ENCODE measurements around the gene LORICRIN. TPM values are rescaled to one million over a fixed set of nuclear protein-coding genes. Genes with fewer than 3 reads are reported as not detected.

The LORICRIN gene
- total RNA-seq, 2 experiments from 2014 or later: not detected

DNA sequence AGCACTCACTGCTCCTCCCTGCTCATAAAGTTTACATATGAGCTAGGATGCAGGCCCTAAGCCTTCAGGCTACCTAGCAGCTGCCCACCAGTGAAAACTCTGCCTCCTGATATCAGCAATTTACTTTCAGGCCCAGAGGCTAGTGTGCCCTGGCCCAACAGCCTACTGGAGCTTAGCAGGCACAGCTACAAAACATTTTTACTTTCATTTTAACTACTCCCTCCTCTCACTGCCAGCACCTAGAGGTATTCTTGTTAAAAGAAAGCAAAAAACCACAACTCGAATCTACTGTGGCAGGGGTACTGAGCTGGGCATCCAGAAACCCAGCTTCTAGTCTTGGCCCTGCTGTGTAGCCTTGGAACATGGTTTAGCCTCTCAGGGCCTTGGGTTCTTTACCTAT is 5.8 kb upstream of the LORICRIN start:
- CTCF ChIA-PET: no interaction called here
- Mint-ChIP-seq H3K36me3 (no peaks in the 10 kb centered on the region), H3K4me1 (no peaks in the 10 kb centered on the region), H3K4me3 (no peak overlapping the region), H3K9me3 (ENCODE audit: low read depth) (no peaks in the 10 kb centered on the region), H3K27me3 (peaks cover 15% of the 10 kb centered on the region), H3K27ac (no peak overlapping the region)
- DNase-seq: no peak
- ATAC-seq: no peak

DNA sequence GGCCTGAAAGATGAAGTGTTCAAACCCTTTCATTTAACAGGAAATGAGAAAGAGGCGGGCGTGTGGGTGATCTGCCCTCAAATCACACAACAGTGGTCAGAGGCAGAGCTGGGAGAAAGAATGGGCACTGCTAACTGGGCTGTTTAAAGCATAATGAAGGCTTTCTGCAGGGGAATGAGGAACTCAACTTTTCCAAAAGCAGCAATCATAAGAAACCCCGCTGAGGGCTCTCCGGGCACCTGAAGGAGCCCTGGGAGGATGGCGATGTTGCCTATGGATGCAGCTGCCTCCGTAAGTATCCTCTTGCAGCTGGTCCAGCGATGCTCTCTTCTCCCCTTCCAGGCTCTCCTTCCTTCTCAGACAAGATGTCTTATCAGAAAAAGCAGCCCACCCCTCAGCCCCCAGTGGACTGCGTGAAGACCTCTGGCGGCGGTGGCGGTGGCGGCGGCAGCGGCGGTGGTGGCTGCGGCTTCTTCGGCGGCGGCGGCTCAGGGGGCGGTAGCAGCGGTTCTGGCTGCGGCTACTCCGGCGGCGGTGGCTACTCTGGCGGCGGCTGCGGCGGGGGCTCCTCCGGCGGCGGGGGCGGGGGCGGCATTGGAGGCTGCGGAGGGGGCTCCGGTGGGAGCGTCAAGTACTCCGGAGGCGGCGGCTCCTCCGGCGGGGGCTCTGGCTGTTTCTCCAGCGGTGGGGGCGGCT is 1.2 kb downstream of the LORICRIN start:
- Mint-ChIP-seq H3K36me3 (no peaks in the 10 kb centered on the region), H3K27me3 (peaks cover 66% of the 10 kb centered on the region), H3K27ac (peak overlapping the region; percentile 2), H3K4me1 (peaks cover 18% of the 10 kb centered on the region), H3K9me3 (ENCODE audit: low read depth) (no peaks in the 10 kb centered on the region), H3K4me3 (no peak overlapping the region)
- DNase-seq: no peak
- ATAC-seq: no peak
- CTCF ChIA-PET: interaction anchor here (1.2 kb wide), 1 partner anchor 12 kb away, joined by 3 read pairs; no protein-coding TSS in a partner anchor

DNA sequence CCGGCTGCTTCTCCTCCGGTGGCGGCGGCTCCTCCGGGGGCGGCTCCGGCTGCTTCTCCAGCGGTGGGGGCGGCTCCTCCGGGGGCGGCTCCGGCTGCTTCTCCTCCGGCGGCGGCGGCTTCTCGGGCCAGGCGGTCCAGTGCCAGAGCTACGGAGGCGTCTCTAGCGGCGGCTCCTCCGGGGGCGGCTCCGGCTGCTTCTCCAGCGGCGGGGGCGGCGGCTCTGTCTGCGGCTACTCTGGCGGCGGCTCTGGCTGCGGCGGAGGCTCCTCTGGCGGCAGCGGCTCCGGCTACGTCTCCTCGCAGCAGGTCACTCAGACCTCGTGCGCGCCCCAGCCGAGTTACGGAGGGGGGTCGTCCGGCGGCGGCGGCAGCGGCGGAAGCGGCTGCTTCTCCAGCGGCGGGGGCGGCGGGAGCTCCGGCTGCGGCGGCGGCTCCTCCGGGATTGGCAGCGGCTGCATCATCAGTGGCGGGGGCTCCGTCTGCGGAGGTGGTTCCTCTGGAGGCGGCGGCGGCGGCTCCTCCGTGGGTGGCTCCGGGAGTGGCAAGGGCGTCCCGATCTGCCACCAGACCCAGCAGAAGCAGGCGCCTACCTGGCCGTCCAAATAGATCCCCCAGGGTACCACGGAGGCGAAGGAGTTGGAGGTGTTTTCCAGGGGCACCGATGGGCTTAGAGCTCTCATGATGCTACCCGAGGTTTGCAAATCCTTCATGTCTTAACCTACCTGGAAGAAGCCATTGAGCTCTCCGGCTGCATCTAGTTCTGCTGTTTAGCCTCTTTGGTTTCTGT is 2.0 kb downstream of the LORICRIN start:
- DNase-seq (no peak), ATAC-seq (no peak)

DNA sequence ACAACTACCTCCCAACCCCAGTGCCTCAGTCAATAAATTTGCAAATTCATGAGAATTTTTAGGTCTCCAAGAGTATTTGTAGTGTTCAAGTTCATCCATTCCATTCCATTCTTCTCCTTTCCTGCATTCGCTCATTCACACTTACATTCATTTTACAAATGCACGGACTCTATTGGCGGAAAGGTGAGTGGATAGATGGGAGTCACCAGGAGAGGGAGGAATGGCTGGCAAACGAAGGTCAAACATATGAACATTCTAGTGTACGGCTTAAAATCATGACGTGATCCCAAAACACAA is 2.5 kb downstream of the LORICRIN start:
- H3K27ac Mint-ChIP-seq: no peak overlapping the region
- H3K27me3 Mint-ChIP-seq: peaks cover 76% of the 10 kb centered on the region
- no peaks in the 10 kb centered on the region for H3K9me3 Mint-ChIP-seq (ENCODE audit: low read depth)
- H3K4me3 Mint-ChIP-seq: no peak overlapping the region
- ATAC-seq (no peak), DNase-seq (no peak)
- H3K36me3 Mint-ChIP-seq: no peaks in the 10 kb centered on the region
- H3K4me1 Mint-ChIP-seq: peaks cover 18% of the 10 kb centered on the region
- CTCF ChIA-PET: interaction anchor here (1.2 kb wide), 1 partner anchor 26 kb away, joined by 3 read pairs; no protein-coding TSS in a partner anchor

More for the DNA sequence above, 2.0 kb downstream of the LORICRIN start:
- H3K27me3 Mint-ChIP-seq: peaks cover 70% of the 10 kb centered on the region
- no peaks in the 10 kb centered on the region for H3K36me3 Mint-ChIP-seq
- CTCF ChIA-PET: interaction anchor here (1.2 kb wide), 1 partner anchor 26 kb away, joined by 3 read pairs; no protein-coding TSS in a partner anchor
- no peaks in the 10 kb centered on the region for H3K9me3 Mint-ChIP-seq (ENCODE audit: low read depth)
- H3K27ac Mint-ChIP-seq: no peak overlapping the region
- no peak overlapping the region for H3K4me3 Mint-ChIP-seq
- peaks cover 18% of the 10 kb centered on the region for H3K4me1 Mint-ChIP-seq

DNA sequence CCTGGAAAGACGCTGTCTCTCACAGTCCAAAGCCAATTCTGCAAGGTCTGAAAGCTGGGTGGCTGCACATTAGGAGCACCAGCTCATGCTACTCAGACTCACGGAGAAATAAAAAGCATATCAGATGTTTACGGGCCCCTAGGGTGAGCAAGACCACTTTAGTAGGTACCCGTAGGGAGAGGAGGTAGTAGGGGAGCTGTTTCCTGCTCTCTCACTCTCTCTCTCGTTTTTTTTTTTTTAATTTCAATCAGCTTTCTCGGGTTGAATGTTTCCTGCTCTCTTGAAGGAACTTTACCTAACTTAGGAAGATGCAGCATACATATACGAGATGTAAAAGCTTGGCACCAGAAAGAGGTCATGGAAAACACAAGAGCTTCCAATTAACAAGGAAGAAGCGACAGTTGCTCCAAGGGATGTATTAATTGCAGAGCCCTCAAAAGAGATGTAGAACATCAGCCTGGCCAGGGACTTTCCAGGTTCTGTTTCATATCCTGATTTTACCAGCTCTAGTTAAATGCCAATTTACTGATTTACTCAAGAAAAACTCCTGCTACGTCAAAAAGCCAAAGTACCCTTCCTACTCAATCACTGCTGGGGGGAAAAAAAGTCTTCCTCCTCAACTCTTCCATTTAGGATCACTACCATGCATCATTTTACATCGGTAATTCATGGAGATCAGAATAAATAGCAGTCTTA is 3.1 kb downstream of the LORICRIN start:
- Mint-ChIP-seq H3K27ac (no peak overlapping the region), H3K27me3 (peaks cover 79% of the 10 kb centered on the region), H3K36me3 (no peaks in the 10 kb centered on the region), H3K4me1 (peaks cover 18% of the 10 kb centered on the region), H3K4me3 (no peak overlapping the region), H3K9me3 (ENCODE audit: low read depth) (no peaks in the 10 kb centered on the region)
- CTCF ChIA-PET: interaction anchor here (1.2 kb wide), 1 partner anchor 25 kb away, joined by 3 read pairs; no protein-coding TSS in a partner anchor
- ATAC-seq: no peak
- DNase-seq: no peak

DNA sequence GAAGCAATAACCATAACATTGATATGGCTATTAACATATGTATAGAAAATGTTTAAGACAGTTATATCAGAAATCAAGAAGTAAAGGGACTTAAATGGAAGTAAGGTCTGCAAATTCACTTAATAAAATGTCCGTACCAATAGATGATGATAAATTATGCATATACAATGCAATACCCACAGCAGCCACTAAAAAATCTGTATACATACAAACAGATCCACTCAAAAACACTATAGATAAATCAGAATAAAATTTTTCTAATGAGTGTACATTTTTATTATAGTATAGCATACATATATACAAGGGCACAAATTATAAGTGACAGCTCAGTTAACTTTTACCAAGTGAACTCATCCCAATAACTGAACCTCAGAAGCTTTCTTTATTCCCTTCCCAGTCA is 6.0 kb downstream of the LORICRIN start:
- Mint-ChIP-seq H3K4me1 (peaks cover 15% of the 10 kb centered on the region), H3K27me3 (peaks cover 76% of the 10 kb centered on the region), H3K9me3 (ENCODE audit: low read depth) (no peaks in the 10 kb centered on the region), H3K4me3 (no peak overlapping the region), H3K36me3 (no peaks in the 10 kb centered on the region), H3K27ac (no peak overlapping the region)
- CTCF ChIA-PET: no interaction called here
- no peak for DNase-seq
- no peak for ATAC-seq

DNA sequence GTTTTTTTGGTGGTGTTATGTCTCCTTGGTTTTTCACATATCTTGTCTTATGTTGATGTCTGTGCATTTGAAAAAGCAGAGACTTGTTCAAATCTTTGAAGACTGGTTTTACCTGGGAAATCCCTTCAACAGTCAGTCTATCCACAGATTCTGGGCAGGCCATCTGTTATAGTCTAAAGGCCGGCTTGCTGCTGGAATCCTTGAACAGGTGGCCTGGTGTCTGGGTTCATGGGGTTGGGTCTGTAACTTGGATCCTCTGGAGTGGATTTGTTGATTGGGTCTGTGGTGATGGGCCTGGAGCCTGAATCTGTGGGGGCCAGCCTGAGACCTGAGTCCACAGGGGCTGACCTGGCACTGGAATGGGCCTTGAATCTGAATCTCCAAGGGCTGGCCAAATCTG is 12.2 kb downstream of the LORICRIN start:
- H3K4me1 Mint-ChIP-seq: no peaks in the 10 kb centered on the region
- no peaks in the 10 kb centered on the region for H3K36me3 Mint-ChIP-seq
- ATAC-seq (no peak), DNase-seq (no peak)
- CTCF ChIA-PET: no interaction called here
- no peak overlapping the region for H3K4me3 Mint-ChIP-seq
- no peak overlapping the region for H3K27ac Mint-ChIP-seq
- H3K9me3 Mint-ChIP-seq (ENCODE audit: low read depth): no peaks in the 10 kb centered on the region
- peaks cover 54% of the 10 kb centered on the region for H3K27me3 Mint-ChIP-seq

DNA sequence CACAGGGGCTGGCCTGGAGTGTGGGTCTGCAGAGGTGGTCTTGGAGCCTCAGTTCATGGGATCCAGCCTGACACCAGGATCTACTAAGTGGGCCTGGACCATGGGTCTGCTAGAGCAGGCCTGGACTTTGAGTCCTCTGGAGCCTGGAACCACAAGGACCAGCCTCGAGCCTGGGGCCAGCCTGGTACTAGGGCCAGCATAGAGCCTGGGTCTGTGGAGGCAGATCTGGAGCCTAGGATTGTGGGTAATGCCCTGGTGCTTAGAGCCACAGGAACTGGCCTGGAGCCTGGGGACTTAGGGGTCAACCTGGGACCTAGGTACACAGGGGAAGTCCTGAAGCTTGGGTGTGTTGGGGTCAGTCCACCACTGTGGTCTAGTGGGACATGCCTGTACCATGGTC is 12.7 kb downstream of the LORICRIN start:
- no peak for ATAC-seq
- no peaks in the 10 kb centered on the region for H3K36me3 Mint-ChIP-seq

DNA sequence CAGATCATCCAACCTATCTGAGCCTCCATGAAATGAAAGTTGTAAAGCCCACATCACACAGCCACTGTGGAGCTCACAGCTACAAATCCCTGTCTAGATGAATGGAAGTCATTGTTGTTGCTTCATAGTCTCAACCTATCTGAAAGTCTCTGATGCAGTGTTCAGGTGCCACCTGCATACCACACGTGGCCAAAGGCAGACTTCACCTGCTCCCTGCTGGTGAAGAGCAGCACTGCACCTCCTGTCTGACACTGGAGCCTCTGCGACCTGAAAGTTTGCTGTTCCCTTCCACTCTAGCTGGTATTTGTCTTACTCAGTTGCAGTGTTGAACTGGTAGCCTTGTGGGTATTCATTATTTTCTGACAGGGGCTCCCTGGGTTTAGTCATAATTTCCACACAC is 18.4 kb downstream of the LORICRIN start:
- CTCF ChIA-PET: interaction anchor here (1.2 kb wide), 1 partner anchor 10 kb away, joined by 5 read pairs; no protein-coding TSS in a partner anchor
- H3K4me1 Mint-ChIP-seq: no peaks in the 10 kb centered on the region
- H3K36me3 Mint-ChIP-seq: no peaks in the 10 kb centered on the region
- H3K9me3 Mint-ChIP-seq (ENCODE audit: low read depth): no peaks in the 10 kb centered on the region
- H3K27ac Mint-ChIP-seq: no peak overlapping the region
- H3K4me3 Mint-ChIP-seq: no peak overlapping the region
- ATAC-seq (peak; percentile 61), DNase-seq (no peak)
- H3K27me3 Mint-ChIP-seq: peaks cover 47% of the 10 kb centered on the region

More for the DNA sequence above, 12.7 kb downstream of the LORICRIN start:
- no peak for DNase-seq
- CTCF ChIA-PET: no interaction called here
- Mint-ChIP-seq H3K4me3 (no peak overlapping the region), H3K9me3 (ENCODE audit: low read depth) (no peaks in the 10 kb centered on the region), H3K27ac (no peak overlapping the region), H3K4me1 (no peaks in the 10 kb centered on the region), H3K27me3 (peaks cover 53% of the 10 kb centered on the region)

DNA sequence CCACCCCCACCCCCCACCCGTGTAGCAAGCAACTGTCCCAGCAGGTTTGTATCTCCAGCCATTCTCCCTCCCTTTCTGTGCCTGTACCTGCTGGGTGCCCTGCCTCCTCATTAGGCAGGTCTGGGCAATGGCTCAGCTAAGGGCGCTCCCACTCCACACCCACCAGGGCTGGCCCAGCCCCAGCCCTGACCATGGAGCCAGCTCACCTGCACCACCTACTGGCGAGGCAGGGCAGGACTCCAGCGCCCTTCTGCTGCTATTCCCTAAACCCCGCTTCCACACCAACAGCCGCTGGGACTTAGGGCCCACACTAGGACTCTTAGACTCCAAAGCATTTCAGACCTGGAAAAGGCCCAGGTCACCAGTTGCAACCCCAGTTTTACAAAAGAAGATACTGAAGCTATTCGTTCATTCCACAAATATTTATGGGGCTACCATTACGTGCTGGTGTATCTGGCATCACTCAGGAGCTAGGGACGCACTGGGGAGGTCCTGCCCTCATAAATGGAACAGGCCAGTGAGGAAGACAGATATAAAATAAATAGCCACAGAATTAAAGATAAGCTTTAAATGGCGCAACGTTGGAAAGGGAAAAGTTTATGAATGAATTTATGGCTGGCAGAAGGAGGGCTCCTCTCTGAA is 29.3 kb downstream of the LORICRIN start:
- Mint-ChIP-seq H3K4me1 (peaks cover 21% of the 10 kb centered on the region), H3K27ac (no peak overlapping the region), H3K36me3 (no peaks in the 10 kb centered on the region), H3K9me3 (ENCODE audit: low read depth) (no peaks in the 10 kb centered on the region), H3K4me3 (no peak overlapping the region), H3K27me3 (peaks cover 14% of the 10 kb centered on the region)
- CTCF ChIA-PET: interaction anchor here (0.5 to 2.0 kb wide), 4 partner anchors 11 to 302 kb away, joined by 3 to 5 read pairs (median 4); no protein-coding TSS in a partner anchor
- DNase-seq: no peak
- ATAC-seq: peak; percentile 63

DNA sequence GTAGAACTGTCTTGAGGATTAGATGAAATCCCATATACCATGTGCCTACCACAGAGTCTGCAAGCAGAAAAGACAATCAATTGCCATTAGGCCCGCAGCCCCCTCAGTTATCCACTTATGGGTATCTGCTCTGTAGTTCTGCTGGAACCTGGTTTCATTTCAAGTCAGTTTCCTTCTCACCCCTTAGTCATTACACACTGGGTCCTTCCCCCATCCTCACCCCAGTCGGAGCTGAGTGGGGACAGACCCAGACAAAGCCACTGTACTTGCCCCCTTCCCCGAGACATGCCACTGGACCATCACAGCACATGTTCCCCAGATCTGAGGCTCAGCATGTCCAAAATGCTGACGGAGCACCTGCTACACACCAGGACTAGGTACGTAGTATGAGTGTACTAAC is 32.0 kb downstream of the LORICRIN start:
- ATAC-seq (peak; percentile 67), DNase-seq (no peak)
- no peaks in the 10 kb centered on the region for H3K36me3 Mint-ChIP-seq
- peaks cover 7% of the 10 kb centered on the region for H3K27me3 Mint-ChIP-seq
- H3K4me1 Mint-ChIP-seq: peaks cover 27% of the 10 kb centered on the region
- no peak overlapping the region for H3K27ac Mint-ChIP-seq
- H3K9me3 Mint-ChIP-seq (ENCODE audit: low read depth): no peaks in the 10 kb centered on the region
- CTCF ChIA-PET: no interaction called here
- H3K4me3 Mint-ChIP-seq: no peak overlapping the region

DNA sequence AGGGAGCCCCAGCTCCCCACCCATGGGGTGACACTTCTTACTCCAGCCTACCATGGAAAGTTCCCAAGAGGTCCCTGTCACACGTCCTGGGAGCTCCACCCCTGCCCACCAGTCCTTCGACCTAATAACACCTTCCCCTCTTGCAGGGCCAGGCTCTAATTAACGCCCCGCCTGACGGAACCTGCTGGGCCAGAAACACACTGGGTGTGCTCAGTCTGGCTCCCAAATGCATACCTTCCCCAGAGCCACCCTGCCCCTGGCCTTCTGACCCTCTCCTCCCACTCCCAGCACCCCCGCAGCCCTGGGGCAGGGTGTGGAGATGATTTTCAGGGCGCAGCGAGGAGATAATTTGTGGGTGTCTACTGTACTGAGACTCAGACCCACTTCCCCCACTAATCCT is 32.7 kb downstream of the LORICRIN start:
- no peak for ATAC-seq
- CTCF ChIA-PET: no interaction called here

DNA sequence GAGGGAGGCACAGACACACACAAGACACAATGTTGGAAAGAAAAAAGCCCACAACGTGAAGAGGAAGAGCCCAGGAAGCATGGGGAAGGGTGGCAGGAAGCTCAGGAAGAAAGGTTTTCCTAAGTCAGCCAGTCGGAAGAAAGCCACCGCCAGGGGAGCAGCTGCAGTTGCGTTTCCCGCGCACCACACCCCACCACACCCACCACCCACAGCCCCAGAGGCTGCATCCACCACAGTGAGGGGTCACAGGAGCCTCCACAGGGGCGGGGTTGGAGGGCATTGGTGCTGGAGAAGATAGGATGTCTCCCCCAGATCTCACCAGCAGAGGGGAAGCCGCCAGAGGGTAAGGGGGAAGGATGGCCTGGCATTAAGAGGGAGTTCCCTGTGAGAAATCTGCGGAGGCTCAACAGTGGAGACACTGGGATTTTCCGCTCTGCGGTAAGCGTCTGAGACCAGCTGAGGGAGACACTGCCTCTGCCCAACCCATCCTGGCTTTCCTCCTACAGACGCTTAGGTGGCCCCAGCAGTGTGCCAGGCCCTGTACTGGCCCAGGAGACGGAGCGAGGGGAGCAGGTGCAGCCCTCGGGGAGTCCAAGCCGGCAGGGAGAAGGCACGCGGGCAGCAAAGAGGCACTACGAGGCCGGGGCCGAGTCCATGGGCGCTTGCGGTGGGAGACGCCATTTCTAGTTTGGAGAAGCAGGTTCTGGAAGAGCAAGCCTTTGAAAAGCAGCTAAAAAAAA is 33.4 kb downstream of the LORICRIN start:
- CTCF ChIA-PET: no interaction called here
- ATAC-seq: no peak

More for the DNA sequence above, 32.7 kb downstream of the LORICRIN start:
- Mint-ChIP-seq H3K4me3 (no peak overlapping the region), H3K27me3 (peaks cover 7% of the 10 kb centered on the region), H3K9me3 (ENCODE audit: low read depth) (no peaks in the 10 kb centered on the region), H3K36me3 (no peaks in the 10 kb centered on the region), H3K27ac (no peak overlapping the region), H3K4me1 (peaks cover 27% of the 10 kb centered on the region)
- no peak for DNase-seq

More for the DNA sequence above, 33.4 kb downstream of the LORICRIN start:
- peaks cover 7% of the 10 kb centered on the region for H3K27me3 Mint-ChIP-seq
- no peak overlapping the region for H3K27ac Mint-ChIP-seq
- peaks cover 27% of the 10 kb centered on the region for H3K4me1 Mint-ChIP-seq
- peak; percentile 30 for DNase-seq
- no peaks in the 10 kb centered on the region for H3K36me3 Mint-ChIP-seq
- no peak overlapping the region for H3K4me3 Mint-ChIP-seq
- H3K9me3 Mint-ChIP-seq (ENCODE audit: low read depth): no peaks in the 10 kb centered on the region
